GM12864 (cell line): Measurements from ENCODE around the gene HBEGF.

Experiments
- DNase-seq: peaks from one replicate; pipeline ENCODE4 v3.0.0-alpha.2; 2011; ENCODE audit warnings: low read depth
- H3K4me3 ChIP-seq: 2 replicates; pipeline ENCODE4 v1.5.1; 2011; ENCODE audit warnings: mild to moderate bottlenecking, low read depth, low read length, control low read depth
- CTCF ChIP-seq: IDR thresholded peaks from 2 replicates; pipeline ENCODE4 v1.5.1; 2011; ENCODE audit warnings: low read depth, mild to moderate bottlenecking, moderate library complexity, low read length, control low read depth, inconsistent platforms; ENCODE audit errors: missing control alignments

The HBEGF gene

GRCh38 chr5:140325486-140325885, 20.9 kb downstream of the HBEGF start:
- TF ChIP-seq CTCF, result no peak
- no peak overlapping the region for H3K4me3 ChIP-seq

GRCh38 chr5:140324617-140325241, 21.7 kb downstream of the HBEGF start:
- TF ChIP-seq CTCF, result no peak
- no peak for DNase-seq
- no peak overlapping the region for H3K4me3 ChIP-seq

More at GRCh38 chr5:140325486-140325885, 20.9 kb downstream of the HBEGF start:
- DNase-seq, result no peak

GRCh38 chr5:140324041-140324600, 22.3 kb downstream of the HBEGF start:
- no peak for TF ChIP-seq CTCF
- DNase-seq, result no peak
- H3K4me3 ChIP-seq, result no peak overlapping the region

- no peak overlapping the region for H3K4me3 ChIP-seq
- no peak for DNase-seq
- no peak for TF ChIP-seq CTCF
These were observed 23.4 kb downstream of the HBEGF start for GRCh38 chr5:140322751-140323731.

- DNase-seq, result no peak
These were observed 24.6 kb downstream of the HBEGF start for GRCh38 chr5:140321796-140322195.

GRCh38 chr5:140319833-140320232, 26.6 kb downstream of the HBEGF start:
- no peak for TF ChIP-seq CTCF
- no peak overlapping the region for H3K4me3 ChIP-seq
- DNase-seq, result no peak

More at GRCh38 chr5:140321796-140322195, 24.6 kb downstream of the HBEGF start:
- no peak for TF ChIP-seq CTCF
- H3K4me3 ChIP-seq, result no peak overlapping the region
